ENCODE results near the gene STPG3.
A peak's percentile ranks its signal among the peaks of the same experiment; 100 is the strongest.

STPG3 gene

DNA sequence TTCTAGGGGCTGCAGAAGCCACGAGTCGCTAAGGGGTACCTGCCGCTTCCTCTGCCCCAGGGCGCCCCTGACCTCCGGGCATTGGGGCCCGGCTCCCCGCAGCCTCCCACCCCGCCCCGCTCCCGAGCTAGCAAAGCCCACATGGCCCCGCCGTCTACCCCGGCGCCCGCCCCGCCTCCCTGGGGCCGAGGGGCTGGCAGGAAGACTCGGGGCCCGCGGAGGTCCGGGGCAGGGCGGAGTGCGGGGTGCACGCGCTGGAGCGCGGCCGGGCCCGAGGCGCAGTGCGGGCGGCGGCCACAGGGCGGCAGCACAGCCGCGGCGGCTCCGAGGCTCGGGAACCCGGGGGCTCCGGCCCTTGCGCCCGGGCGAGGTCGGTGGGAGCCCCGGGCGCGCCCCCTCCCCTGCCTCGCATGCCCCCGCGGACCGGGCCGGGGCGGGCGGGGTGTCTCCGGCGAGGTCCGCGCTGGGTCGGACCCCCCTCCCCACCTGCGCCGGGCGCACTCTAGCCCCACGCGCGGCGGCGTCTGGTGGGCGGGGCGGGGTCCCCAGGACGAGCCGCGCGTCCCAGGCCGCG lies 44.2 kb downstream of the STPG3 start:
- TF ChIP-seq, protein P1, sequence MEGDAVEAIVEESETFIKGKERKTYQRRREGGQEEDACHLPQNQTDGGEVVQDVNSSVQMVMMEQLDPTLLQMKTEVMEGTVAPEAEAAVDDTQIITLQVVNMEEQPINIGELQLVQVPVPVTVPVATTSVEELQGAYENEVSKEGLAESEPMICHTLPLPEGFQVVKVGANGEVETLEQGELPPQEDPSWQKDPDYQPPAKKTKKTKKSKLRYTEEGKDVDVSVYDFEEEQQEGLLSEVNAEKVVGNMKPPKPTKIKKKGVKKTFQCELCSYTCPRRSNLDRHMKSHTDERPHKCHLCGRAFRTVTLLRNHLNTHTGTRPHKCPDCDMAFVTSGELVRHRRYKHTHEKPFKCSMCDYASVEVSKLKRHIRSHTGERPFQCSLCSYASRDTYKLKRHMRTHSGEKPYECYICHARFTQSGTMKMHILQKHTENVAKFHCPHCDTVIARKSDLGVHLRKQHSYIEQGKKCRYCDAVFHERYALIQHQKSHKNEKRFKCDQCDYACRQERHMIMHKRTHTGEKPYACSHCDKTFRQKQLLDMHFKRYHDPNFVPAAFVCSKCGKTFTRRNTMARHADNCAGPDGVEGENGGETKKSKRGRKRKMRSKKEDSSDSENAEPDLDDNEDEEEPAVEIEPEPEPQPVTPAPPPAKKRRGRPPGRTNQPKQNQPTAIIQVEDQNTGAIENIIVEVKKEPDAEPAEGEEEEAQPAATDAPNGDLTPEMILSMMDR (IDR thresholded peaks at IDR 0.05) = peak; percentile 36
- no peaks in the 10 kb centered on the region for H3K9me3 ChIP-seq
- H3K27me3 ChIP-seq = peaks cover 87% of the 10 kb centered on the region
- H3K4me3 ChIP-seq (ENCODE audit: low read depth in 1 of 2, low read length in 1 of 2) = no peak overlapping the region
- H3K27ac ChIP-seq = no peak overlapping the region
- peaks cover 0 to 19% of the 10 kb centered on the region in 2 experiments for H3K4me1 ChIP-seq (ENCODE audit: control insufficient read depth in 1 of 2, insufficient read depth in 1 of 2, low read depth in 1 of 2, low read length in 1 of 2)
- no peaks in the 10 kb centered on the region for H3K36me3 ChIP-seq

DNA sequence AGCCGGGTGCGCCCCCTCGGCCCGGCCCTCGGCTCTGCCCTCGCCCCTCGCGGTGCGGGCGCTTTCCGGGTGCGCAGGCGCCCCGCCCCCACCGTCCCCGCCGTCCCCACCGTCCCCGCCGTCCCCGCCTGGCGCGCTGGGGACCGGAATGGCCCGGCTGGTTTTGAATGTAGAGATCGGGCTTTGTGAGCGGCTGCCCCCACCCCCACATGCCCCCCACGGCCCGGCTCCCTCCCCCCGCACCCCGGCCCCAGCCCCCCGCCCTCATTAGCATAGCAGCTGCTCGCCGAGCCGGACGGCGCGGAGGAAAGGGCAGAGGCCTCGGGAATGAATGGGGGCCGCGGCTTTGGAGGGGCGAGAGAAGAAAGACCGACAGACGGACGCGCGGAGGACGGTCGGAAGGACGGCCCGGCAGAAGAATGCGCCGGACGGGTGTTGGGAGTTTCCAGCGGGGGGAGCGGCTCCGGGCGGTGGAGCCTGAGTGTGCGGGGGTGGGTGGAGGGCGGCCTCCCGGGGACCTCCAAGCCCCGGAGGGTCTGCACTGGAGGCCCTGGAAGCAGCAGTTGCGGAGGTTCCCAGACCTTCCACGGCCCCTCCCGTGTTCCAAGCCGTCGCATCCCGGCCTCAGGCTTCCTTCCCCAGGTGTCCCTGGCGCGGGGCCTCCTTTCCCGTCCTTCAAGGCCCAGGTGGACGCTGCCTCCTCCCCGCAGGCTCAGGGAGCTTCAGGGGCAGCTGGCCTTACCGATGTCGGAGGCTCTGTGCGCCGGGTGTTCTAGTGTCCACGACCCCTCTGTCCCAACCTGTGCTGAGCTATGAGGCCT lies 45.0 kb downstream of the STPG3 start:
- H3K36me3 ChIP-seq = no peaks in the 10 kb centered on the region
- H3K9me3 ChIP-seq = no peaks in the 10 kb centered on the region
- H3K4me1 ChIP-seq (ENCODE audit: control insufficient read depth in 1 of 2, insufficient read depth in 1 of 2, low read depth in 1 of 2, low read length in 1 of 2) = peaks cover 4 to 26% of the 10 kb centered on the region in 2 experiments
- TF ChIP-seq, protein P1 (IDR thresholded peaks at IDR 0.05) = no peak
- H3K27ac ChIP-seq = no peak overlapping the region
- H3K27me3 ChIP-seq = peaks cover 95% of the 10 kb centered on the region
- H3K4me3 ChIP-seq (ENCODE audit: low read depth in 1 of 2, low read length in 1 of 2) = no peak overlapping the region

DNA sequence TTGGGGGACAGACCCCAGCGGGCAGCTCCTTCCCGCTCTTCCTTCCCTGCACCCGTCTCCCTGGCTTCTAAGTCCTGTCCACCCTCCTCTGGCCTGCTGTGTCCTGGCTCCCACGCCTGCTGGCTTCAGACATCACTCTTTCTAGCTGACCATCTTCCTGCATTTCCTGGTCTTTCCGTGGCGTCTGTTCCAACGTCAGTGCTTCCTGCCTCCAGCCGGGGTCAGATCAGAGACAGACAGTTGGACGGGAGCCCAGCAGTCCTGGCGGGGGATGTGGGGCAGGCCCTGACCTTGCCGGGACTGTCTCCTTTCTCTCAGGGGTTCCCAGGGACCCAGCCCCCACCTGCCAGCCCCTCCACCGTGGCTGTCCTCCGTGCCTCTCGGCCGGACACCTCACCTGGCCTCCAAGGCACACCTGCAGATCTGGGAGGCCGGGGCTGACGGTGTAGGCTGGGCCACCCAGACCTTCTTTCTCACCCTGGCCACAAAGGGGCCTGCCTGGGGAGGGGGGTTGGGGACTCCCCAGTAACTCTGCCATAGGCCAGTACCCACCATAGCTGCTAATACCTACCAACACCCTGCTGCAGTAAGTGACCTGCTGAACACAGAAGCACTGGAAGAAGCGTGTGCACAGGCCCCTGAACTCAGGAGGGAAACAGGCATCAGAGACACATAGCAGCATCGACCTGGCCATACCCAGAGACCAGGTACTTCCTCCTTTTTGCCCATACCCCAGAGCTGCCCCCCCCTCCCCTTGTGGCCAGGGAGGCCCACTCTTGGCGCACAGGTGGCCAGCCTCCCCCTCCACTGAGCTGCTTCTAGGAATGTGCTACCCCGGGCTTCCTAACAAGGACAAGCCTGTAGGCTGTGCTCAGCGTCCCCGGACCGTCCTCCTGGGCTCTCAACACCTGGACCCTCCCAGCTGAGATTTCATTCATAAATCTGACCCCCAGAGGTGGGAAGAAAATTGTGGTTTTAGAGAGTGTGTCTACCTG lies 45.9 kb downstream of the STPG3 start:
- H3K4me1 ChIP-seq (ENCODE audit: control insufficient read depth in 1 of 2, insufficient read depth in 1 of 2, low read depth in 1 of 2, low read length in 1 of 2) = peaks cover 11 to 33% of the 10 kb centered on the region in 2 experiments
- no peak overlapping the region for H3K4me3 ChIP-seq (ENCODE audit: low read depth in 1 of 2, low read length in 1 of 2)
- H3K36me3 ChIP-seq = no peaks in the 10 kb centered on the region
- no peaks in the 10 kb centered on the region for H3K9me3 ChIP-seq
- TF ChIP-seq, protein P1 (IDR thresholded peaks at IDR 0.05) = no peak
- peaks cover 98% of the 10 kb centered on the region for H3K27me3 ChIP-seq
- H3K27ac ChIP-seq = no peak overlapping the region

DNA sequence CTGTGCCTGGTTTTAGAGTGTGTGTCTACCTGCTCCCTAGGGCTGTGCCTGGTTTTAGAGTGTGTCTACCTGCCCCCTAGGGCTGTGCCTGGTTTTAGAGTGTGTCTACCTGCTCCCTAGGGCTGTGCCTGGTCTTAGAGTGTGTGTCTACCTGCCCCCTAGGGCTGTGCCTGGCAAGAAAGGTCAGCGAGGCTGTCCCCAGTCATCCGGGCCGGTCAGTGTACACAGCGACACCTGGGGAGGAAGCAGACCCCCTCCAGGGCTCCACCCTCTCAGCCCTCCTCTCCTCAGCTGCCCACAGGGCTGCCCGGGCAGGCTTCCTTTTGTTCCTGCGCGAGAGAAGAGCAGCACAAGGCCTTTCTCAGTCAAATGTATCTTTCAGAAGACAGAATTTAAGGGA lies 46.9 kb downstream of the STPG3 start:
- H3K4me1 ChIP-seq (ENCODE audit: control insufficient read depth in 1 of 2, insufficient read depth in 1 of 2, low read depth in 1 of 2, low read length in 1 of 2) = peaks cover 11 to 38% of the 10 kb centered on the region in 2 experiments
- TF ChIP-seq, protein P1 (IDR thresholded peaks at IDR 0.05) = no peak
- H3K4me3 ChIP-seq (ENCODE audit: low read depth in 1 of 2, low read length in 1 of 2) = no peak overlapping the region
- no peaks in the 10 kb centered on the region for H3K36me3 ChIP-seq
- H3K9me3 ChIP-seq = no peaks in the 10 kb centered on the region
- H3K27me3 ChIP-seq = peaks cover 98% of the 10 kb centered on the region
- no peak overlapping the region for H3K27ac ChIP-seq

DNA sequence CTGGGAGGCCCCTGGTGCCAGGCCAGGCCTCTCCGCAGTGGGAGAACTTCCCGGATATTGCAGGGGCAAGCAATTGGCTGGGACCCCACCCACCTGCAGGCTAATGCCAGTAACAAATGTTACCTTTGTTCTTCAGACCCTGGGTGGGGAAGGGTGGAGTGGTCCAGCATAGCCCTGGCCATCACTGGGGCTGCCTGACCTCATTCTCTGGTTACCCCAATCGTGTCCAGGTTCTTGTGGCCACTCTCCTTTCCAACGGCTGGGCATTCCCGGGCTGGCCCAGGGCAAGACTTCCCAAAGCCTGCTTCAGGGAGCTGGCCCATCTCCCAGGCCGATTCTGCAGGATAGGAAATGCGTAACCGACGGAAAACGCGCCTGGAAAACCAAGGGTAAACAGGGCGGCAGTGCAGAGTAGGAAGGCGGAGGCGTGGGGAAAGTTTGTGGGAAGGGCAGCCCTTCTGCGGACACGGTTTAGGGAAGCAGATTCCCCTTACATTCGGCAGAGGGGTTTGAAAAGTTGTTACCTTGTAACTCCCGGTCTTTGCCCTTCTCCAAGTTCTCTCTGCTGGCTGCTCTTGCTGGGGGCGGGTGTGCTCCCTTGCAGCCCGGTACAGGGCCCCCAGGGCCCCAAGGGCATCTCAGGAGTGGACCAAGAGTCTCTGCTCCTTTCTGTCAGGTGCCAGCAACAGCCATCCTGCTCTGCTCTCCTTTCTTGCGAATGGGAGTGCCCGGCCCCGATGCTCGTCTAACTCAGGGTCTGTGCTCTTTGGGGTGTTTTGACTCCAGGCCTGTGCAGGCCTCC lies 47.5 kb downstream of the STPG3 start:
- peaks cover 11 to 38% of the 10 kb centered on the region in 2 experiments for H3K4me1 ChIP-seq (ENCODE audit: control insufficient read depth in 1 of 2, insufficient read depth in 1 of 2, low read depth in 1 of 2, low read length in 1 of 2)
- no peaks in the 10 kb centered on the region for H3K9me3 ChIP-seq
- peaks cover 98% of the 10 kb centered on the region for H3K27me3 ChIP-seq
- H3K36me3 ChIP-seq = no peaks in the 10 kb centered on the region
- H3K27ac ChIP-seq = no peak overlapping the region
- no peak overlapping the region for H3K4me3 ChIP-seq (ENCODE audit: low read depth in 1 of 2, low read length in 1 of 2)
- TF ChIP-seq, protein P1 (IDR thresholded peaks at IDR 0.05) = no peak

Data from neutrophil (primary cell).